ENCODE data around the gene XYLT1. TPM values are rescaled to one million over a fixed set of nuclear protein-coding genes. Genes with fewer than 3 reads are reported as not detected.

XYLT1 gene
- total RNA-seq, 5 donors from 2014 or later (not counting 1 experiment from before 2014, with no cell fraction given): 25.8 to 70.6 (median 57.8) TPM

GRCh38 chr16:17328932-17329331 is 141.8 kb downstream of the XYLT1 start:
- ChIA-PET CTCF (interaction anchor here in 1 of 2 donors (0.5 kb wide), 1 partner anchor 29 kb away, joined by 3 read pairs; no protein-coding TSS in a partner anchor), POLR2A (interaction anchor here (0.6 to 0.7 kb wide), 3 partner anchors 11 to 1473 kb away, joined by 3 to 4 read pairs (median 3); no protein-coding TSS in a partner anchor)
- Mint-ChIP-seq H3K27me3 (no peaks in the 10 kb centered on the region), H3K27ac (no peak overlapping the region), H3K9me3 (no peaks in the 10 kb centered on the region), H3K4me1 (peaks cover 21 to 27% (median 27%) of the 10 kb centered on the region in 3 donors), H3K36me3 (peaks cover 4% of the 10 kb centered on the region), H3K4me3 (no peak overlapping the region)
- Histone ChIP-seq H3K27me3 (replicated peaks in 1 of 2; ENCODE audit: control insufficient read depth in 2 of 2, extremely low read depth in 1 of 2, insufficient read depth in 2 of 2, low read length in 1 of 2) (no peaks in the 10 kb centered on the region), H3K4me1 (ENCODE audit: control insufficient read depth in 1 of 2, extremely low read depth in 1 of 2, insufficient read depth in 2 of 2, low read length in 2 of 2) (no peaks in the 10 kb centered on the region), H3K9me3 (no peaks in the 10 kb centered on the region), H3K36me3 (ENCODE audit: control insufficient read depth in 2 of 2, extremely low read depth in 1 of 2, insufficient read depth in 1 of 2, low read length in 1 of 2) (no peaks in the 10 kb centered on the region), H3K27ac (ENCODE audit: low read length) (no peak overlapping the region), H3K4me3 (ENCODE audit: control insufficient read depth in 1 of 2, extremely low read depth in 1 of 2, low read length in 1 of 2) (no peak overlapping the region)
- DNase-seq (no peak), ATAC-seq (replicated peaks in 1 of 4) (no peak)
- 96% methylated on average over 4 of the region's 9 CpGs for WGBS (ENCODE audit: insufficient coverage)

- ChIA-PET CTCF (interaction anchor here in 1 of 2 donors (0.6 kb wide), 1 partner anchor 26 kb away, joined by 3 read pairs; no protein-coding TSS in a partner anchor), POLR2A (no interaction called here)
- WGBS (ENCODE audit: insufficient coverage): 94% methylated on average over 2 of the region's 10 CpGs
- Mint-ChIP-seq H3K9me3 (no peaks in the 10 kb centered on the region), H3K36me3 (peaks cover 5% of the 10 kb centered on the region), H3K27ac (no peak overlapping the region), H3K27me3 (no peaks in the 10 kb centered on the region), H3K4me1 (peaks cover 22 to 29% (median 29%) of the 10 kb centered on the region in 3 donors), H3K4me3 (no peak overlapping the region)
- Histone ChIP-seq H3K27ac (ENCODE audit: low read length) (no peak overlapping the region), H3K27me3 (replicated peaks in 1 of 2; ENCODE audit: control insufficient read depth in 2 of 2, extremely low read depth in 1 of 2, insufficient read depth in 2 of 2, low read length in 1 of 2) (no peaks in the 10 kb centered on the region), H3K4me3 (ENCODE audit: control insufficient read depth in 1 of 2, extremely low read depth in 1 of 2, low read length in 1 of 2) (no peak overlapping the region), H3K9me3 (no peaks in the 10 kb centered on the region), H3K36me3 (ENCODE audit: control insufficient read depth in 2 of 2, extremely low read depth in 1 of 2, insufficient read depth in 1 of 2, low read length in 1 of 2) (no peaks in the 10 kb centered on the region), H3K4me1 (ENCODE audit: control insufficient read depth in 1 of 2, extremely low read depth in 1 of 2, insufficient read depth in 2 of 2, low read length in 2 of 2) (no peaks in the 10 kb centered on the region)
- ATAC-seq (replicated peaks in 1 of 4): no peak
- no peak for DNase-seq
Observed at GRCh38 chr16:17327664-17328335, 143.0 kb downstream of the XYLT1 start.

DNA sequence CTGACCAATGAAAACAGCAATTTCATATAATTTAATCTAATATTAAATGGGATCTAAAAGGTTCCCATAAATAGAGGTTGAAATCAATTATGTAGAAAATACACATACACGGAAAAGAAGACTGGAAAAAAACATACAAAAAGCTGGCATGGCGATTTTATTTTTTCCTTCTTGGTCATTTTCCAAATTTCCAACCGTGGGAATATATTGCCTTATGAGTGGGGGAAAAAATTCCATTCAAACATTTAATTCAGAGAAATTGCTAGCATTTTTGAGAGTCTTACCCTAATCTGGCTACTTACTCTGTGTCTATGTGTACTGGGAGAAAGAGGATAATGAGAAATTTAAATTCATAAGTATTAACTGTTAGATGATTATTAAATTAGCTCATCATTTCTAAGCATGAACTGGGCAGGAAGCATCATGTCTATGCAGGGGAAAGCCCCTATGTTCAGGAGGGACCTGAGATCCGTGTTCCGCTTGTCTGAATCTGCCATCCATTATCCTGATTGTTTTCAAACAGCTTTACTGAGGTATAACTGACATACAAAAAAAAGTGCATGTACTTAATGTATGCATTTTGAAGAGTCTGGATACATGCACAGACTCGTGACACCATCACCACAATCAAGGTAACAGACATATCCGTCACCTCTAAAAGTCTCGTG is 145.2 kb downstream of the XYLT1 start:
- no peaks in the 10 kb centered on the region for H3K27me3 Mint-ChIP-seq
- no peak overlapping the region for H3K27ac Mint-ChIP-seq
- peaks cover 3% of the 10 kb centered on the region for H3K36me3 Mint-ChIP-seq
- Histone ChIP-seq H3K9me3 (no peaks in the 10 kb centered on the region), H3K4me3 (ENCODE audit: control insufficient read depth in 1 of 2, extremely low read depth in 1 of 2, low read length in 1 of 2) (no peak overlapping the region), H3K4me1 (ENCODE audit: control insufficient read depth in 1 of 2, extremely low read depth in 1 of 2, insufficient read depth in 2 of 2, low read length in 2 of 2) (peaks cover 0 to 4% of the 10 kb centered on the region in 2 experiments), H3K27ac (ENCODE audit: low read length) (no peak overlapping the region), H3K36me3 (ENCODE audit: control insufficient read depth in 2 of 2, extremely low read depth in 1 of 2, insufficient read depth in 1 of 2, low read length in 1 of 2) (no peaks in the 10 kb centered on the region), H3K27me3 (replicated peaks in 1 of 2; ENCODE audit: control insufficient read depth in 2 of 2, extremely low read depth in 1 of 2, insufficient read depth in 2 of 2, low read length in 1 of 2) (no peaks in the 10 kb centered on the region)
- WGBS (ENCODE audit: insufficient coverage): 80% methylated on average over 1 of the region's 8 CpGs
- H3K4me1 Mint-ChIP-seq: peaks cover 24 to 43% (median 40%) of the 10 kb centered on the region in 3 donors
- ChIA-PET POLR2A (no interaction called here), CTCF (interaction anchor here (0.6 kb wide), 2 partner anchors 12 to 125 kb away, joined by 3 read pairs; no protein-coding TSS in a partner anchor)
- no peak for DNase-seq
- no peak for ATAC-seq (replicated peaks in 1 of 4)
- no peak overlapping the region for H3K4me3 Mint-ChIP-seq
- H3K9me3 Mint-ChIP-seq: no peaks in the 10 kb centered on the region

GRCh38 chr16:17324451-17324850 is 146.3 kb downstream of the XYLT1 start:
- no peak overlapping the region for H3K27ac Mint-ChIP-seq
- no peak for ATAC-seq (replicated peaks in 1 of 4)
- H3K36me3 Mint-ChIP-seq: peaks cover 3% of the 10 kb centered on the region

GRCh38 chr16:17323171-17323570 is 147.6 kb downstream of the XYLT1 start:
- Histone ChIP-seq H3K27ac (ENCODE audit: low read length) (no peak overlapping the region), H3K27me3 (replicated peaks in 1 of 2; ENCODE audit: control insufficient read depth in 2 of 2, extremely low read depth in 1 of 2, insufficient read depth in 2 of 2, low read length in 1 of 2) (no peaks in the 10 kb centered on the region), H3K4me1 (ENCODE audit: control insufficient read depth in 1 of 2, extremely low read depth in 1 of 2, insufficient read depth in 2 of 2, low read length in 2 of 2) (peaks cover 0 to 4% of the 10 kb centered on the region in 2 experiments), H3K4me3 (ENCODE audit: control insufficient read depth in 1 of 2, extremely low read depth in 1 of 2, low read length in 1 of 2) (no peak overlapping the region), H3K36me3 (ENCODE audit: control insufficient read depth in 2 of 2, extremely low read depth in 1 of 2, insufficient read depth in 1 of 2, low read length in 1 of 2) (no peaks in the 10 kb centered on the region), H3K9me3 (no peaks in the 10 kb centered on the region)
- ChIA-PET CTCF (no interaction called here), POLR2A (no interaction called here)
- H3K4me3 Mint-ChIP-seq: no peak overlapping the region
- H3K27ac Mint-ChIP-seq: no peak overlapping the region
- DNase-seq (no peak), ATAC-seq (replicated peaks in 1 of 4) (no peak)
- H3K9me3 Mint-ChIP-seq: no peaks in the 10 kb centered on the region
- peaks cover 3% of the 10 kb centered on the region for H3K36me3 Mint-ChIP-seq
- H3K27me3 Mint-ChIP-seq: no peaks in the 10 kb centered on the region
- H3K4me1 Mint-ChIP-seq: peaks cover 24 to 41% (median 39%) of the 10 kb centered on the region in 3 donors
- WGBS (ENCODE audit: insufficient coverage): 86% methylated on average over 8 of the region's 10 CpGs

More at GRCh38 chr16:17324451-17324850, 146.3 kb downstream of the XYLT1 start:
- H3K36me3 ChIP-seq (ENCODE audit: control insufficient read depth in 2 of 2, extremely low read depth in 1 of 2, insufficient read depth in 1 of 2, low read length in 1 of 2): no peaks in the 10 kb centered on the region
- Mint-ChIP-seq H3K4me1 (peaks cover 29 to 44% (median 42%) of the 10 kb centered on the region in 3 donors), H3K9me3 (no peaks in the 10 kb centered on the region), H3K4me3 (no peak overlapping the region), H3K27me3 (no peaks in the 10 kb centered on the region)
- CTCF ChIA-PET: interaction anchor here in 1 of 2 donors (0.6 kb wide), 1 partner anchor 11 kb away, joined by 3 read pairs; no protein-coding TSS in a partner anchor
- no peaks in the 10 kb centered on the region for H3K27me3 ChIP-seq (replicated peaks in 1 of 2; ENCODE audit: control insufficient read depth in 2 of 2, extremely low read depth in 1 of 2, insufficient read depth in 2 of 2, low read length in 1 of 2)
- H3K9me3 ChIP-seq: no peaks in the 10 kb centered on the region
- 98% methylated on average over 6 of the region's 10 CpGs for WGBS (ENCODE audit: insufficient coverage)
- H3K4me1 ChIP-seq (ENCODE audit: control insufficient read depth in 1 of 2, extremely low read depth in 1 of 2, insufficient read depth in 2 of 2, low read length in 2 of 2): peaks cover 0 to 4% of the 10 kb centered on the region in 2 experiments
- no peak overlapping the region for H3K27ac ChIP-seq (ENCODE audit: low read length)
- POLR2A ChIA-PET: no interaction called here
- DNase-seq: no peak
- no peak overlapping the region for H3K4me3 ChIP-seq (ENCODE audit: control insufficient read depth in 1 of 2, extremely low read depth in 1 of 2, low read length in 1 of 2)

GRCh38 chr16:17321824-17322223 is 148.9 kb downstream of the XYLT1 start:
- Histone ChIP-seq H3K27me3 (replicated peaks in 1 of 2; ENCODE audit: control insufficient read depth in 2 of 2, extremely low read depth in 1 of 2, insufficient read depth in 2 of 2, low read length in 1 of 2) (no peaks in the 10 kb centered on the region), H3K4me1 (ENCODE audit: control insufficient read depth in 1 of 2, extremely low read depth in 1 of 2, insufficient read depth in 2 of 2, low read length in 2 of 2) (peaks cover 0 to 4% of the 10 kb centered on the region in 2 experiments), H3K36me3 (ENCODE audit: control insufficient read depth in 2 of 2, extremely low read depth in 1 of 2, insufficient read depth in 1 of 2, low read length in 1 of 2) (no peaks in the 10 kb centered on the region), H3K9me3 (no peaks in the 10 kb centered on the region), H3K27ac (ENCODE audit: low read length) (no peak overlapping the region), H3K4me3 (ENCODE audit: control insufficient read depth in 1 of 2, extremely low read depth in 1 of 2, low read length in 1 of 2) (no peak overlapping the region)
- Mint-ChIP-seq H3K4me3 (no peak overlapping the region), H3K36me3 (peaks cover 5% of the 10 kb centered on the region), H3K9me3 (no peaks in the 10 kb centered on the region), H3K27ac (no peak overlapping the region), H3K4me1 (peaks cover 24 to 41% (median 39%) of the 10 kb centered on the region in 3 donors), H3K27me3 (no peaks in the 10 kb centered on the region)
- no peak for DNase-seq
- ChIA-PET POLR2A (no interaction called here), CTCF (interaction anchor here in 1 of 2 donors (0.5 kb wide), 1 partner anchor 61 kb away, joined by 3 read pairs; no protein-coding TSS in a partner anchor)
- ATAC-seq (replicated peaks in 1 of 4): no peak
- 92% methylated on average over 2 of the region's 6 CpGs for WGBS (ENCODE audit: insufficient coverage)

All from T-cell (primary cell).